Middle frontal gyrus (tissue), 1 donor: ENCODE results near the gene MROH2A.

ENCODE experiments used
- DNase-seq: peaks from one replicate; pipeline ENCODE4 v3.0.0-alpha.2; 2015; ENCODE audit warnings: low spot score; ENCODE audit errors: extremely low spot score

MROH2A gene

DNA sequence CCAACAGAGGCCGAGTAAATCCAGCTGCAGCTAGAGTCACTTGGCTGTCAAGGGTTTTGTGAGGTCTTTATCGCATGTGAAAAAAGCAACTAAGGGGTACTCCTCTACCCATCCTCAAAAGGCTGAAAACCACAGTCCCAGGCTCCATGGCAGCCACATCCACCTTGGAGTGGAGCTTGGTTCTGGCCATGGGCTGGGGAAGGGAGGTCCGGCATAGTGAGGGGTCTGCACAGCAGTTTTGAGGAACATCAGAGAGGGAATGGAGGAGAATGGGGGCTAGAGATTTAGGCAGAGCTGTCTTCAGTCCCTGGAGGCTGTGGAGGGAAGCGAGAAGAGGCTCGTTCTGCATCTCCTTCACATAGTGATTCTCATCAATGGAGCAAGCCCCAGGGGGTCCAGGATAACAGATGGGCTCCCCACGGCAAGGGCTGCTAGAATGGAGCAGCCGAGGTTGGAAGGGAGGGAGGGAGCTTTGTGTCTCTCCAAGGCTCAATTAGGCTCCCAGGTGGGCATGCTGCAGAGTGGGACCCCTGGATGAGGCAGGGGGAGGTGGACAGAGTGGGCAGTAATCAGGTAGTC lies 21.0 kb downstream of the MROH2A start:
- no peak for DNase-seq

DNA sequence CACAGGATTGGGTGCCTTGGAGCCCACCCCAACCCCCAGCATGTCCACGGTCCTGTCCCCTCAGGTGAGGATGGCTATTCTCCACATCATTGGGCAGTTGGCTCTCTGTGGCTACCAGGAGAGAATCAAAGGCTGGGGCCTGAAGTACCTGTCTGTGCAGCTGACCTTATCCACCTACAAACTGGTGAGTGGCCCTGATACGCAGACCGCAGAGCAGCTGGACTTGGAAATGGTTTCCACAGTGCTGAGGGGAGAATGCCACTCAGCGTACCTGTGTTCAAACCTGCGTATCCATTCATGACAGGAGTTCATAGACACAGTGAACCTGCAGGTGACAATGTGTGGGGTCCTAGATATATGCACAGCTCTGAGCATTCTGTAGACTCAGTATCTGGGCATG lies 21.6 kb downstream of the MROH2A start:
- DNase-seq, result no peak

DNA sequence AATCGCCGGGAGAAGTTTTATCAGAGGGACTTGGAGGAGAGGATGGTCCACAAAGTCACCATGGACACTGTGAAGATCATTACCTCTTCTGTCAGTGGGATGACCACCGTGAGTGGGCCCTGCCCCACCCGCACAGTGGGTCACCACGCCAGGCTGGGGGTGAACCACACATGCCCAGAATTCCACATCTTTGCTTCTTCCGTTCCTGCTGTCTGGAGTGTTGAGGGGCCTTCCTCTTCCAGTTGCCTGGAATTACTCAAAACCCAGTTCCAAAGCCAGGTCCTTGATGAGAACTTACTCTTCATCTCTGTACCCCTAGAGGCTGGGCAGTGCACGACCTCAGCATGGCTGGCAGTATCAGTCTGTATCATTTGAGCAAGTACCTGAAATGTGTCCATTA lies 22.1 kb downstream of the MROH2A start:
- DNase-seq, result no peak

GRCh38 chr2:233801357-233802131 lies 23.4 kb downstream of the MROH2A start:
- DNase-seq, result peak; percentile 20

GRCh38 chr2:233802132-233802815 lies 24.1 kb downstream of the MROH2A start:
- DNase-seq, result no peak

- no peak for DNase-seq
Measured at GRCh38 chr2:233803292-233803911, 25.3 kb downstream of the MROH2A start.

DNA sequence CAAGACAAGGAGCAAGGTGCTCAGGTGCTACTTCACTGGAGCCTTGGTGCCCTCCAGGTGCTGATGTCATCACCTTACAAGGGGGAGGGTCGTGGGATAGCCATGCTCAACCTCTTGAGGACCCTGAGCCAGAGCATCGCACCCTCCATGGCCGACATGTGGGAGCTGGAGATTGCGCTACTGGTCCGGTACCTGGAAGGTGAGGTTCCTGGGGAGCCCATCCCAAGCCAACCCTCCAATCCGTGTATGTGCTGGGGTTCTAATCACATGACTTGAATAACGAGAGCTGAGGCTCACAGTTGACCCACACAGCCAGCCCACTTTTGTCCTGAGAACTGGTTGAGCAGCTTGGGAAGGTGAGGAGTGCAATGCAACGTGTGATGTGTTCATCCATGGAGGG lies 25.9 kb downstream of the MROH2A start:
- DNase-seq, result no peak

GRCh38 chr2:233807215-233807865 lies 29.2 kb downstream of the MROH2A start:
- no peak for DNase-seq

DNA sequence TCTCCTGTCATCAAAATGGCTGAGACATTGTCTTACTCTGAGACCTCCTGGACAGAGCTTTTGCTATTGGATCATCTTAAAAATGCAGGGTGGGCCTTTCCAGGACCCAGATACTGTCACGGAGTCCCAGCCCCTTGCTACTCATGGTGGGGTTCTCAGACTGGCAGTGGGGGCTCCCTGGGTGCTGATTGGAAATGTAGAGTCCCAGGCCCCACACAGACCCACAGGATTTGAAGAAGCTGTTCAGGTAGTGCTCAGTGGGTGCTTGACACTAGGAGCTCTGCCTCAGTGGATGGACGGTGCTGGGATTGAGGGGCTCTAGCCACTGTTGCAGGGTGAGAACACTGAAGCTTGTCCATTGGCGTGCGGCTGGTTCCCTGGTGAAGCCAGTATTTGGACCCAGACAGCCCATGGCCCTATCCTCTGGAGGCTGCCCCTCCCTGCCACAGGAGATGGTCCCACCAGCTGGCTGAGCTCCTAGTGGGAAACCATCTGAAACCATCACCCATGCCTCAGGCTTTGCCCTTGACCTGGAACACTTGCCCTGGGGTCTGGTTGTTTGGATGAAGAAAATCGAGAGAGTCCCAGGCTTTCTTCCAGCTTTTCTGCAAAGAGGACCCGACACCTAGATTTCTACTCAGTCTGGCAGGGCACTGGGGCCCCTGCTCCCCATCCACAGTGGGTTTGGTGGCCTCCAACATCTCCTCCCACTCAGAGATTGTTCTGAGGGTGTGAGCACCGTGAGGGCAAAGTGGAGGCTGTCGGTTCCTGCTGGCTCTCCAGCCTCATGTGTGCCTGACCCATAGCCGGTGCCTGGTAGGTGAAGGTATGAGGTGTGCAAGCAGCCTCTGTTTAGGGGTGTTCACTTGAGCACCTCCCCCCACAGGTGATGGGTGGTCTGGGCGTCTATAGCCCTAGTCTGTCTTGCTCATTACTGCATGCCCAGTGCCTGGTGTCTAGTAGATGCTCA lies 30.1 kb downstream of the MROH2A start:
- DNase-seq, result no peak

DNA sequence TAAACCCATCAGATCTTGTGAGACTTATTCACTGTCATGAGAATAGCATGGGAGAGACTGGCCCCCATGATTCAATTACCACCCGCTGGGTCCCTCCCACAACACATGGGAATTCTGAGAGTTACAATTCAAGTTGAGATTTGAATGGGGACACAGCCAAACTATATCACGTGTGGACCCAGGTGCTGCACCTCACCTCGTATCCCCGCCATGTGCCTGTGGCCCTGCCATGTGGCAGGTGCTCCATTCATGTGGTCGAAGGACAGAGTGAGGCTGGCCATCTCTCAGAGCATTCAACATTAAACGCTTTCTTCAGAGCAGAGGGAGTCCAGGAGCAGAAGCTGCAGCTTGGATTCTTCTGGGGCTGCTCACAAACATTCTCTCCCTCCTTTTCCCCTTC lies 32.3 kb downstream of the MROH2A start:
- no peak for DNase-seq

- DNase-seq, result no peak
Measured at GRCh38 chr2:233811087-233811486, 33.0 kb downstream of the MROH2A start.

GRCh38 chr2:233811732-233812131 lies 33.6 kb downstream of the MROH2A start:
- no peak for DNase-seq

GRCh38 chr2:233813236-233814055 lies 35.3 kb downstream of the MROH2A start:
- no peak for DNase-seq

GRCh38 chr2:233814056-233814835 lies 36.1 kb downstream of the MROH2A start:
- DNase-seq, result no peak

DNA sequence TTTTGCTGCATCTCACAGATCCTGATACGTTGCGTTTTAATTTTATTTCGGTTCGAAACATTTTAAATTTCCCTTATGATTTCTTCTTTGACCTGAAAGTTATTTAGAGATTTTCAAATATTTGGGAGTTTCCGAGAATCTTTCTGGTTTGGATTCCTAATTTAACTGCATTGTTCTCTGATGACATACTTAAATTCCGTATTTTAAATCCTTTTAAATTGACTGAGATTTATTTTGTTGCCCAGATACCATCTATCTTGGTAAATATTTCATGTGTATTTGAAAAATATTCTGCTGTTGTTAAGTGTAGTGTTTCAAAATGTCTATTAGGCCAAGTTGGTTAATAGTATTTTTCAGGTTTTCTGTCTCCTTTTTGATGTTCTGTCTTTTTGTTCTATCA lies 37.7 kb downstream of the MROH2A start:
- DNase-seq, result no peak

GRCh38 chr2:233816334-233816733 lies 38.2 kb downstream of the MROH2A start:
- DNase-seq, result no peak

DNA sequence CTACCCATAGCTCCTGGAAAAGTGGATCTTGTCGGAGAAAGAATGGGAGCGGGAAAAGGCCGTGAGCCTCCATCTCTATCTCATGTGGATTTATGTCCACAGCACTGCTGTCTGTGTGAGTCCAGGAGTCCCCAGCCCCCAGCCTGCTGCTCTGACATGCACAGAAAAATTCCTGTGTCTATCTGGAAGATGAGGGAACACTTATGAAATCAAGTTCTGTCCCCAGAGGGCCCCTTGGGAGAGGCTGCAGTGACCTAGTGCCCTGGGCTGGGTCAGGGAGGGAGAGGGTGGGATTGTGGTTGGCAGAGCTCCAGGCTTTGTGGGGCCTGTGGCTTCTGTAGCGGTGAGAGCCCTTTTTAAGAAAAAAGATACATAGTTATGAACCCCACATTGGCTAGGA lies 38.6 kb downstream of the MROH2A start:
- no peak for DNase-seq

- DNase-seq, result no peak
Measured at GRCh38 chr2:233817361-233817911, 39.3 kb downstream of the MROH2A start.
